DND-41 (cell line): ENCODE measurements around the gene TRIM59.

Experiments used
- ATAC-seq: fragments of 200-7000 bp; cut with Tn5 transposase; 3 replicates; pipeline ENCODE4 v1.9.1; 2021; ENCODE audit warnings: low read depth; ENCODE audit not compliant: insufficient read depth
- DNase-seq: peaks from one replicate; pipeline ENCODE4 v3.0.0-alpha.2; 2020
- H2AFZ ChIP-seq: 2 replicates; pipeline ENCODE4 v1.6.0; 2012; ENCODE audit warnings: low read depth, low read length
- H3K27ac ChIP-seq: 2 replicates; pipeline ENCODE4 v1.5.1; 2012; ENCODE audit warnings: low read length, inconsistent platforms
- H3K27me3 ChIP-seq: fragments of 200-600 bp; sonication (generic); 2 replicates; pipeline ENCODE4 v1.6.0; 2012; ENCODE audit warnings: low read length, mild to moderate bottlenecking, inconsistent platforms; ENCODE audit not compliant: insufficient read depth, poor library complexity
- H3K36me3 ChIP-seq: 2 replicates; pipeline ENCODE4 v1.5.1; 2012; ENCODE audit warnings: low read length, inconsistent platforms; ENCODE audit not compliant: insufficient read depth
- H3K4me1 ChIP-seq: 2 replicates; pipeline ENCODE4 v1.5.1; 2012; ENCODE audit warnings: mild to moderate bottlenecking, low read length; ENCODE audit not compliant: insufficient read depth
- H3K4me2 ChIP-seq: 2 replicates; pipeline ENCODE4 v1.6.0; 2012; ENCODE audit warnings: mild to moderate bottlenecking, moderate library complexity, low read length, inconsistent platforms; ENCODE audit not compliant: insufficient read depth
- H3K4me3 ChIP-seq, 2 experiments: fragments of 200-600 bp in 1 of 2; shearing (Covaris generic) in 1 of 2; 2 replicates each; pipeline ENCODE4 v1.5.1; 2012 to 2016; ENCODE audit warnings: inconsistent platforms in 2 of 2, low read length in 2 of 2, mild to moderate bottlenecking in 2 of 2, low read depth in 1 of 2, moderate library complexity in 1 of 2
- H3K79me2 ChIP-seq: 2 replicates; pipeline ENCODE4 v1.6.0; 2012; ENCODE audit warnings: low read length, inconsistent platforms; ENCODE audit not compliant: insufficient read depth
- H3K9ac ChIP-seq: 2 replicates; pipeline ENCODE4 v1.6.0; 2012; ENCODE audit warnings: low read depth, mild to moderate bottlenecking, inconsistent platforms, low read length, moderate library complexity
- H3K9me3 ChIP-seq: 2 replicates; pipeline ENCODE4 v1.5.1; 2012; ENCODE audit warnings: low read length, moderate library complexity, mild to moderate bottlenecking, inconsistent platforms; ENCODE audit not compliant: insufficient read depth, severe bottlenecking
- H4K20me1 ChIP-seq: 2 replicates; pipeline ENCODE4 v1.6.0; 2012; ENCODE audit warnings: low read length; ENCODE audit not compliant: insufficient read depth
- EZH2 ChIP-seq: IDR thresholded peaks from 3 replicates; pipeline ENCODE4 v1.6.1; 2012; ENCODE audit warnings: borderline replicate concordance, low read depth, mild to moderate bottlenecking, moderate library complexity, low read length, inconsistent platforms; ENCODE audit not compliant: severe bottlenecking
- TF ChIP-seq, protein P1 (sequence below): IDR thresholded peaks from 2 replicates; pipeline ENCODE4 v1.5.1; 2012; ENCODE audit warnings: borderline replicate concordance, low read length, moderate library complexity, mild to moderate bottlenecking; ENCODE audit not compliant: poor library complexity, severe bottlenecking; ENCODE audit errors: extremely low read depth

TRIM59 gene, protein sequence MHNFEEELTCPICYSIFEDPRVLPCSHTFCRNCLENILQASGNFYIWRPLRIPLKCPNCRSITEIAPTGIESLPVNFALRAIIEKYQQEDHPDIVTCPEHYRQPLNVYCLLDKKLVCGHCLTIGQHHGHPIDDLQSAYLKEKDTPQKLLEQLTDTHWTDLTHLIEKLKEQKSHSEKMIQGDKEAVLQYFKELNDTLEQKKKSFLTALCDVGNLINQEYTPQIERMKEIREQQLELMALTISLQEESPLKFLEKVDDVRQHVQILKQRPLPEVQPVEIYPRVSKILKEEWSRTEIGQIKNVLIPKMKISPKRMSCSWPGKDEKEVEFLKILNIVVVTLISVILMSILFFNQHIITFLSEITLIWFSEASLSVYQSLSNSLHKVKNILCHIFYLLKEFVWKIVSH

DNA sequence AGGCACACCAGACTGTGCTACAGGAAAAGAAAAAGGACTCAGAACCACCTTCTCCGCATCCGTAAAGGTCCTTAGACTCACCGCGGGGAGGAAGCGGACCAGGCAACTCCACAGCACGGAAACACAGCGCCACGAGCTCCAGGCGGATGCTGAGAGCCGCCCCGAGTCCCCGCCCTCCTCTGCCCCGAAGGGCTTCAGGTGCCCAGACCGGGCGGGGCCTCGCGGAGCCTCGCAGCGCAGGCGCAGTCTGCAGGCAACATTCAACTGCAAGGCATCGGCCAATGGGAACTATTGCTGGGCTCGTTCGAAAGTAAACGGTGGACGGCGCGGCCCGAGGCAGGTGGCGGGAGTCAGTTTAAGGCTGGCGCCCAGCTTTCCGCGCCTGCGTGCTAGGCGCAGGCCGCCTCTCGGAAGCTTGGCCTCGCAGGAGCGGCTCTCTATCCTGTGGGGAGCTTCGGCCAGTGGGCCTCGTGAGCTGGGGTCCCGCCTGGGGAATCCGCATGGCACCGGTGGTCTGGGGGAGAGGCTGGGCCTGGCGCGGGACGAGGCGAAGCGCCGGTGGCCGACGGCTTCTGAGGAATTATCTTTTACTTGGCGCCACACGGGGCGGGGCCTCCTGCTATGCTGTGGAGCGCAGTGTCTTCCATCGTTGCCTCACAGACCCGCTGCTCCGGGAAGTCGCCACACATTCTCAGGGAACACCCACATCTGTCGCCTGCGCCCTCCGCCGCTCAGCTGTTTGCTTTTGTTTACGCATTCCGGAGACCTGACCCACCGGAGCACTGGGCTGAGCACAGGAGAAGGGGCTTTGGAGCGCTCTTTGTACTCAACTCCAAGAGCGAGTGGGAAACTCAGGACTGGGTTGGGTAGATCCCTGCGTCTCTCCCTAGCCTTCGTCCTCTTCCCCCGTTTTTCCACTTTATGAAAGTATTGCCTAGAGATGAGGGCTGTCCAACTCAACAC is at the start of gene TRIM59:
TSS of gene TRIM59 (minus strand) at position 151 of the 963 bp plus-strand sequence. CDS start 10,603 bp downstream, outside the sequence.
- no peaks in the 10 kb centered on the region for H3K36me3 ChIP-seq
- no peak within 1 kb of the TSS for H3K9ac ChIP-seq

DNA sequence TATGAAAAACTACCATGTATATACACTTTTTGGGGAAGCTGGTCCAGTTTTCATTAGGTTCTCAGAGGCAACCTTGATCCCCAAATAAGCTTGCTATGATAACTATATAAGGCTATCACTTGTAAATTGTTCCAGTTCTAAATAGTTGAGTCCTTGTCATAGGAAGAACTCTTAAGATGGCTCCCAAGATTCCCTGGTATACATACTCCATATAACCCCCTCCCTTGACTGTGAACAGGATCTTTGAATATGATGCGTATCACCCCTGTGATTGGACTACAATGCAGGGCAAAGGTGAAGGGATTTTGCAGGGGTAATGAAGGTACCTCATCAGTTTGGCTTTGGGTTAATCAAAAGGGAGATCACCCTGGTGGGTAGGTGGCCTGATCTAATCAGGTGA is 48.6 kb upstream of the TRIM59 start:
- ATAC-seq, result no peak
- H3K9me3 ChIP-seq, result no peaks in the 10 kb centered on the region

More for the DNA sequence above, at the start of gene TRIM59:
- H4K20me1 ChIP-seq, result no peaks in the 10 kb centered on the region
- H2AFZ ChIP-seq, result no peak within 1 kb of the TSS
- no peaks in the 10 kb centered on the region for H3K4me1 ChIP-seq
- H3K79me2 ChIP-seq, result no peaks in the 10 kb centered on the region
- H3K4me3 ChIP-seq, result no peak within 1 kb of the TSS
- no peak for TF ChIP-seq EZH2
- TF ChIP-seq, protein P1, sequence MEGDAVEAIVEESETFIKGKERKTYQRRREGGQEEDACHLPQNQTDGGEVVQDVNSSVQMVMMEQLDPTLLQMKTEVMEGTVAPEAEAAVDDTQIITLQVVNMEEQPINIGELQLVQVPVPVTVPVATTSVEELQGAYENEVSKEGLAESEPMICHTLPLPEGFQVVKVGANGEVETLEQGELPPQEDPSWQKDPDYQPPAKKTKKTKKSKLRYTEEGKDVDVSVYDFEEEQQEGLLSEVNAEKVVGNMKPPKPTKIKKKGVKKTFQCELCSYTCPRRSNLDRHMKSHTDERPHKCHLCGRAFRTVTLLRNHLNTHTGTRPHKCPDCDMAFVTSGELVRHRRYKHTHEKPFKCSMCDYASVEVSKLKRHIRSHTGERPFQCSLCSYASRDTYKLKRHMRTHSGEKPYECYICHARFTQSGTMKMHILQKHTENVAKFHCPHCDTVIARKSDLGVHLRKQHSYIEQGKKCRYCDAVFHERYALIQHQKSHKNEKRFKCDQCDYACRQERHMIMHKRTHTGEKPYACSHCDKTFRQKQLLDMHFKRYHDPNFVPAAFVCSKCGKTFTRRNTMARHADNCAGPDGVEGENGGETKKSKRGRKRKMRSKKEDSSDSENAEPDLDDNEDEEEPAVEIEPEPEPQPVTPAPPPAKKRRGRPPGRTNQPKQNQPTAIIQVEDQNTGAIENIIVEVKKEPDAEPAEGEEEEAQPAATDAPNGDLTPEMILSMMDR, result no peak
- H3K9me3 ChIP-seq, result no peaks in the 10 kb centered on the region
- DNase-seq (no peak), ATAC-seq (no peak)
- no peak within 1 kb of the TSS for H3K4me2 ChIP-seq
- no peak within 1 kb of the TSS for H3K27ac ChIP-seq
- no peaks in the 10 kb centered on the region for H3K27me3 ChIP-seq

DNA sequence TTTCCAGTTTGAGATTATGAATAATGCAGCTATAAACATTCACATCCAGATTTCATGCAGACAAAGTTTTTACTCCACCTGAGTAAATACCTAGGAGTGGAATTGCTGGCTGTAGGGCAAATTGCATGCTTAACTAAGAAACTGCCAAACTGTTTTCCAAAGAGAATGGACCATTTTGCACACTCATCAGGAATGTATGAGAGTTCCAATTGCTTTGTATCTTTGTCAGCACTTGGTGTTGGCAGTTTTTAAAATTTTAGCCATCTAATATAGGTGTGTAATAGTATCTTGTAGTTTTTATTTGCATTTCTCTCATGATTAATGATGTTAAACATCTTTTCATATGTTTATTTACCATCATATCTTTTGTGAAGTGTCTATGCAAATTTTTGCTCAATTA is 40.6 kb upstream of the TRIM59 start:
- H3K4me2 ChIP-seq, result no peak overlapping the region
- H3K36me3 ChIP-seq, result no peaks in the 10 kb centered on the region
- TF ChIP-seq EZH2, result no peak
- TF ChIP-seq, protein P1, result no peak
- no peaks in the 10 kb centered on the region for H4K20me1 ChIP-seq
- no peak overlapping the region for H3K27ac ChIP-seq
- no peak overlapping the region for H2AFZ ChIP-seq
- no peak overlapping the region for H3K4me3 ChIP-seq
- no peaks in the 10 kb centered on the region for H3K4me1 ChIP-seq
- no peaks in the 10 kb centered on the region for H3K27me3 ChIP-seq
- DNase-seq (no peak), ATAC-seq (no peak)
- no peaks in the 10 kb centered on the region for H3K9me3 ChIP-seq
- H3K79me2 ChIP-seq, result no peaks in the 10 kb centered on the region
- H3K9ac ChIP-seq, result no peak overlapping the region

More for the DNA sequence above, 48.6 kb upstream of the TRIM59 start:
- Histone ChIP-seq H2AFZ (no peak overlapping the region), H3K4me2 (no peak overlapping the region), H3K36me3 (peaks cover 30% of the 10 kb centered on the region), H3K27ac (no peak overlapping the region), H4K20me1 (no peaks in the 10 kb centered on the region), H3K4me1 (no peaks in the 10 kb centered on the region), H3K27me3 (no peaks in the 10 kb centered on the region), H3K79me2 (no peaks in the 10 kb centered on the region), H3K9ac (no peak overlapping the region), H3K4me3 (no peak overlapping the region)
- DNase-seq, result no peak
- TF ChIP-seq, protein P1, result no peak
- no peak for TF ChIP-seq EZH2
